RCC 7860 (cell line): ENCODE data around the gene GPR173.

Experiments
- DNase-seq: peaks from one replicate; pipeline ENCODE4 v3.0.0-alpha.2; 2015; ENCODE audit warnings: low spot score
- FAIRE-seq: peaks from 2 replicates; lab custom pipeline; 2012; peaks lifted over from hg19 to GRCh38; lab: Jason Lieb, UNC

Gene GPR173

DNA sequence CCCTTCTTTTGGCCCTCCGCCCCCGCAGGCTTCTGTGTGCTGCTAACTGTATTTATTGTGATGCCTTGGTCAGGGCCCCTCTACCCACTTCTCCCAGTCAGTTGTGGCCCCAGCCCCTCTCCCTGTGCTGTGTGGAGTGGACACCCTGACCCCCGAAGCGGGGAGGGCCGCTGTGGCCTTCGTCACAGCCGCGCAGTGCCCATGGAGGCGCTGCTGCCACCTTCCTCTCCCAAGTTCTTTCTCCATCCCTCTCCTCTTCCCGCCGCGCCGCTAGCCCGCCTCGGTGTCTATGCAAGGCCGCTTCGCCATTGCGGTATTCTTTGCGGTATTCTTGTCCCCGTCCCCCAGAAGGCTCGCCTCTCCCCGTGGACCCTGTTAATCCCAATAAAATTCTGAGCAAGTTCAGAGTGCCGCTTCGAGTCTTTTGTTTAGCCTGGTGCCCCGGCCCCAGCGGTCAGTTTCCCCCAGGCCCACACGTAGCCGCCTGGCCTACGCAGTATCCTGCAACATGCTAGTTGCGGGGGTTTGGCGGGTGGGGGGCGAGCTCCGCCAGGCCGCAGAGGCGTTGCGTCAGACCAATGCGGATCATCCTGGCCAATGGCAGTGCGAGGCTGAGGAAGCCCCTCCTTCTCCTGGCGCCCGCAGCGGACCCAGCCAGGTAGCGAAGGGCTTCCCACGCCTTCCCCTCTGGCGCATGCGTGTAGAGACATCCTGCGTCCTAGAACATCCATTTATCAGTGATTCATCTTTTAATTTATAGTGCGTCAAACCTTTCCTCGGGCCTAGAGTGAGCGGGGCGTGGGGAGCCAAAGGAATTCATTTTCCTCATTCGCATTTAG, 39.8 kb downstream of the GPR173 start:
- no peak for DNase-seq
- no peak for FAIRE-seq

DNA sequence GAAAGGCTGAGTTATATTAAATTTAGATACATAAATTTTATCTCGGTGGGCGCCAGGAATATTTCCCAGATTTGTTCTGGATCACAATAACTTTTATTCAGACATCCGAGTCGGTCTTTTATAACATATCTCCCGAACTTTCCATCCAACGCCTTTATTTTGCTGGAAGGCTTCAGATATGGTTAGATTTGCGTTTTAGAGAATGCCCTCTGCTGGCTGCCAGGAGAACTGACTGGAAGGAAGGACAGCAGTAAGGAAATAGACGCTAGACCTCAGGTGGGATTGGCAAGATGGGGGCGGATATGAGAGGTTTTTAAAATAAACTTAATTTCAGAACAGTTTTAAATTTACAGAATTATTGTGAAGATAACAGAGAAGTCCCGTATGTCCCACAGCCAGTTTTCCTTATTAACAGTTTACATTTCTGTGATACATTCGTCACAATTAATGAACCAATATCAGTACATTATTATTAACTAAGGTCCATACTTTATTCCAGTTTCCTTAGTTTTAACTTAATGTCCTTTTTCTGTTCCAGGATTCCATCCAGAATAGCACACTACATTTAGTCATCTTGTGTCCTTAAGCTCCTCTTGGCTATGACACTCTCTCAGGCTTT, 40.7 kb downstream of the GPR173 start:
- DNase-seq (peak; percentile 11), FAIRE-seq (peak; percentile 71)

- DNase-seq (no peak), FAIRE-seq (no peak)
Measured at GRCh38 chrX:53089925-53090324, 41.3 kb downstream of the GPR173 start.

- DNase-seq, result no peak
- no peak for FAIRE-seq
Measured at GRCh38 chrX:53091354-53091753, 42.8 kb downstream of the GPR173 start.

- peak; percentile 59 for DNase-seq
- peak; percentile 79 for FAIRE-seq
Measured at GRCh38 chrX:53093177-53093655, 44.6 kb downstream of the GPR173 start.

- FAIRE-seq, result peak; percentile 96
- DNase-seq, result peak; percentile 87
Measured at GRCh38 chrX:53093748-53094581, 45.4 kb downstream of the GPR173 start, which contains the start of gene KANTR. TSS of gene KANTR (plus strand) at chrX:53094142. CDS start at chrX:53124273, 30,131 bp downstream.

DNA sequence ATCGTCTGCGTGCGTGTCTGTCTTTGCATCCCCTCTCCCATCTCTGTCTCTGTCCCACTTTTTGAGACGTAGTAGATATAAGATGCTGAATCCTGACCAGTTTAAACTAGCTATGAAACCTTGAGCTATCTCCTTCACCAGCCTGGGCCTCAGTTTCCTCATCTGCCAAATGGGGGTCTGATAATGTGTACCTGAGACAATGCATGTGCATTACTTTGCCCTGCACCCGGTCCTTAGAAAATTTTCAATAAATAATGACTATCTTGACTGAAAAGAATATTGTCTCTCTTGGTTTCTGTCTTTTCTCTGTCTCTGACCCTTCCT, 46.0 kb downstream of the GPR173 start:
- DNase-seq, result no peak

DNA sequence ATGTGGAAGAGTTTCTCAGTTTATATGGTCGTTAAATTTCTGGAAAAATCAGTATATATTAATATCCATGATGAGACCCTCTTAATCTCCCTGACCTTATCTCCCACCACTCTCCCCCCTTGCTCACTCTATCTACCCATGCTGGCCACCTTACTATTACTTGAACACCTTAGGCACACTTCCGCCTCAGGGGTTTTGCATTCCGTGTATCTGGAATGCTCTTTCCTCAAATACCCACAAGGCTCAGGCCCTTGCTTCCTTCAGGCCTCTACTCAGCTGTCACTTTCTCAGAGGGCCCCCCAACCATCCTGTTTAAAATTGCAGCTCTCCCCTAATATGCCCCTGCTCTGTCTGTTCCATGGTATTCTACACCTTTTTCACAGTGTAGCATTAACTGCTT, 47.2 kb downstream of the GPR173 start:
- FAIRE-seq (no peak), DNase-seq (no peak)

More for the DNA sequence above, 46.0 kb downstream of the GPR173 start:
- FAIRE-seq, result no peak

GRCh38 chrX:53114864-53115549, 66.4 kb downstream of the GPR173 start:
- DNase-seq (no peak), FAIRE-seq (no peak)

GRCh38 chrX:53115550-53115874, 66.9 kb downstream of the GPR173 start:
- DNase-seq (no peak), FAIRE-seq (no peak)

GRCh38 chrX:53116101-53116500, 67.5 kb downstream of the GPR173 start:
- DNase-seq, result no peak
- no peak for FAIRE-seq

DNA sequence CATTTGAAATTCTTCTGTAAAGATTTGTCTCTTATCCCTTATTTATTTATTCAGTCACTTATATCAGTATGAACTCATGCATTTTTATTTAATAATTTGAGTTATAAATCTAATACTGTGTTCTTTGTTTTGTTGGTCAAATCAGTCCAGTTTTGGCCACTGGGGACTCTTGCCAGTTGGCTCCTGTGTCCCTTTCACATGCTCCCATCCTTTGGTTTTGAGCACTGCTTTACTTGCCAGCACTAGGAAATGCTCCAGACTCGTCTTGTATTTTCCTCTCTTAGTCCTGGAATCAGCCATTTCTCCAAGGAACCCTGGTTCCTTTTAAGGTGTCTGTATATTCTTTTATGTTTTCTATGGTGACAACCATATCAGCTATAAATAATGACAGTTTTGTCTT, 73.4 kb downstream of the GPR173 start:
- DNase-seq, result no peak
- no peak for FAIRE-seq

DNA sequence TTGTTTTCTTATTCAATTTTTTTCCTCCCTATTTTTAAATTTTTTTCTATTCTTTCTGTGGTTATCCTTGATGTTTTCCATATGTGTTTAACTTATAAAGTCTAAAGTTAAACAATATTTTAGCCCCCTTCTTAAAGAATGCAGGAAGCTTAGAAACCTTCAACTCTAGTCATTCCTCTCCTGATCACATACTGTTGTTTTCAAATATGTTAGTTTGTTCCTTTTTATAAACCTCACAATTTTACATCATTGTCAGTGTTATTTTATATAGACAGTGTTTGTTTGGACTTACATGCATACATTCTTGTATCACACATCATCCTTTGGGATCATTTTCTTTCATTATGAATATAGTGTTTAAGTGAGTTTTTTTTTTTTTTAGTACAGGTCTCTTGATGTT, 76.9 kb downstream of the GPR173 start:
- no peak for DNase-seq
- no peak for FAIRE-seq

- FAIRE-seq (no peak), DNase-seq (no peak)
Measured at GRCh38 chrX:53126377-53126776, 77.8 kb downstream of the GPR173 start.

DNA sequence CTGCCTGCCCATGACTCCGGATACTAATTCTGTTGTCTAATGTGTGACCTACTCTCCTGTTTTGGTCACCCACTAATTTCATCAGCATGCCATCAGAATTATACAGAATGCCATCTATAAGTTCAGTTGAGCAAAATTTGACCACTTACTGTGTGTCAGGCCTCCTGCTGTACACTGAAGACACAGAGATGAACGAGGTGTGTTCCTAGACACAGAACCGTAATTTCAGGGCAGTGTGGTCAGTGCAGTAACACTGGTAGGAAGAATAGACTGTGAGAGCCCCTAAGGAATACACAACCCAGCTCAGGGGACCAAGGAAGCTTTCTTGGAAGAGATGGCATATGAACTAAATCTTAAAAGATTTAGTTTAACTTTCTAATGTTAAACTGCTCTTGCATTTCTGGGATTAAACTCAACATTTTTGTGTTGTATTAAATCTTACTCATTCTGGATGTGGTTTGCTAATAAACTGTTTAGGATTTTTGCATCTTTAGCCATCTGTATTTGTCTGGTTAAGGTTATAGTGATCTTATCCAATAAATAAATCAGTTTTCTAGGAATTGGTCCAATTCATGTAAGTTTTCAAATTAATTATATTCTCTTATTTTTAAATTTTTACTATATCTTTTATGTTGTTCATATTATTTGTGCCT, 79.6 kb downstream of the GPR173 start:
- FAIRE-seq, result no peak
- DNase-seq, result no peak
